ENCODE data around the gene PLXDC1. TPM values are rescaled to one million over a fixed set of nuclear protein-coding genes. Genes with fewer than 3 reads are reported as not detected.
"Not testable (repeated sequence)": the region's sequence is repeated elsewhere in the genome, so short reads cannot be mapped to it uniquely, and the experiment has no call there.

PLXDC1 gene
- total RNA-seq, 2 donors from 2014 or later, result 6.5 TPM; not detected in 1

- no peaks in the 10 kb centered on the region for H3K9me3 ChIP-seq
- ATAC-seq (no peak), DNase-seq (peak in 1 of 4 donors; percentile 13)
- no peak overlapping the region for H3K4me3 ChIP-seq
- H3K27me3 ChIP-seq, result no peaks in the 10 kb centered on the region
- TF ChIP-seq CTCF (IDR thresholded peaks at IDR 0.05), result no peak
- TF ChIP-seq POLR2A (IDR thresholded peaks at IDR 0.05), result no peak
- 83 to 89% methylated on average over 7 of the region's 7 CpGs for WGBS, 2 donors
- H3K27ac ChIP-seq, result no peak overlapping the region
- H3K4me1 ChIP-seq, result no peaks in the 10 kb centered on the region
- intact Hi-C loops (cut with DNase I), result no loop called here
- H3K36me3 ChIP-seq (replicated peaks in 1 of 2; ENCODE audit: insufficient read depth in 1 of 2, low read depth in 2 of 2), result no peaks in the 10 kb centered on the region
Observed at GRCh38 chr17:39122991-39123390, 28.4 kb downstream of the PLXDC1 start.

GRCh38 chr17:39121919-39122318 lies 29.5 kb downstream of the PLXDC1 start:
- H3K4me1 ChIP-seq; DNase-seq; H3K27ac ChIP-seq; H3K36me3 ChIP-seq (replicated peaks in 1 of 2; ENCODE audit: insufficient read depth in 1 of 2, low read depth in 2 of 2); H3K27me3 ChIP-seq; H3K4me3 ChIP-seq; intact Hi-C loops (cut with DNase I); H3K9me3 ChIP-seq; ATAC-seq: not testable (repeated sequence)
- WGBS, 2 donors, result 88 to 89% methylated on average over 8 to 10 of the region's 10 CpGs

- intact Hi-C loops (cut with DNase I), result no loop called here
- Histone ChIP-seq H3K4me3 (no peak overlapping the region), H3K36me3 (replicated peaks in 1 of 2; ENCODE audit: insufficient read depth in 1 of 2, low read depth in 2 of 2) (no peaks in the 10 kb centered on the region), H3K4me1 (no peaks in the 10 kb centered on the region), H3K9me3 (no peaks in the 10 kb centered on the region), H3K27ac (no peak overlapping the region), H3K27me3 (no peaks in the 10 kb centered on the region)
- TF ChIP-seq POLR2A (IDR thresholded peaks at IDR 0.05), result no peak
- no peak for TF ChIP-seq CTCF (IDR thresholded peaks at IDR 0.05)
- ATAC-seq (no peak), DNase-seq (peak in 1 of 4 donors; percentile 43)
- 83% methylated on average over 5 of the region's 5 CpGs for WGBS, 2 donors
Observed at GRCh38 chr17:39118674-39119419, 32.6 kb downstream of the PLXDC1 start.

GRCh38 chr17:39116224-39116623 lies 35.2 kb downstream of the PLXDC1 start:
- H3K27ac ChIP-seq, result no peak overlapping the region
- no peaks in the 10 kb centered on the region for H3K9me3 ChIP-seq
- no peaks in the 10 kb centered on the region for H3K36me3 ChIP-seq (replicated peaks in 1 of 2; ENCODE audit: insufficient read depth in 1 of 2, low read depth in 2 of 2)
- H3K27me3 ChIP-seq, result no peaks in the 10 kb centered on the region
- peaks cover under 1% of the 10 kb centered on the region for H3K4me1 ChIP-seq
- intact Hi-C loops (cut with DNase I), result no loop called here
- no peak for ATAC-seq
- 95% methylated on average over 2 to 3 of the region's 3 CpGs for WGBS, 2 donors
- no peak overlapping the region for H3K4me3 ChIP-seq
- no peak for DNase-seq
- TF ChIP-seq CTCF (IDR thresholded peaks at IDR 0.05) (no peak), POLR2A (IDR thresholded peaks at IDR 0.05) (no peak)

GRCh38 chr17:39115135-39115534 lies 36.3 kb downstream of the PLXDC1 start:
- peak in 2 of 4 donors; percentile 19 to 45 for DNase-seq
- intact Hi-C loops (cut with DNase I), result no loop called here
- Histone ChIP-seq H3K4me1 (peaks cover 11% of the 10 kb centered on the region), H3K36me3 (replicated peaks in 1 of 2; ENCODE audit: insufficient read depth in 1 of 2, low read depth in 2 of 2) (no peaks in the 10 kb centered on the region), H3K4me3 (no peak overlapping the region), H3K9me3 (no peaks in the 10 kb centered on the region), H3K27ac (no peak overlapping the region), H3K27me3 (no peaks in the 10 kb centered on the region)
- WGBS, 2 donors, result 50 to 55% methylated on average over 2 to 5 of the region's 5 CpGs
- ATAC-seq, result no peak
- TF ChIP-seq CTCF (IDR thresholded peaks at IDR 0.05) (no peak), POLR2A (IDR thresholded peaks at IDR 0.05) (no peak)

Data from body of pancreas (tissue), 4 donors.